SH-SY5Y (cell line): ENCODE results near the gene FAM13C.

Experiments
- GATA2 ChIP-seq: IDR thresholded peaks from 2 replicates; pipeline ENCODE4 v1.6.1; 2011; ENCODE audit warnings: mild to moderate bottlenecking, low read depth, low read length
- GATA3 ChIP-seq: IDR thresholded peaks from 2 replicates; pipeline ENCODE4 v1.6.1; 2011; ENCODE audit warnings: low read depth, mild to moderate bottlenecking, low read length, moderate library complexity

- TF ChIP-seq GATA3 (no peak), GATA2 (no peak)
Measured at GRCh38 chr10:59372543-59372942, 10.2 kb upstream of the FAM13C start.
